Spleen (tissue), 11 donors: ENCODE results near the gene PIK3R4. TPM values are rescaled to one million over a fixed set of nuclear protein-coding genes. Genes with fewer than 3 reads are reported as not detected.

ENCODE experiments used
- DNase-seq: peaks from one replicate; pipeline ENCODE4 v3.0.0-alpha.2; 2020
- H3K27ac ChIP-seq, 8 donors: fragments of 200-600 bp; sonication (generic) in 7 of 8; 1 replicate in 4 of 8; 2 replicates in 4 of 8; pipeline versions ENCODE4 v1.5.0 to v1.8.0; 2016 to 2021; ENCODE audit warnings: inconsistent platforms in 4 of 8, mild to moderate bottlenecking in 4 of 8, moderate library complexity in 1 of 8
- H3K27me3 ChIP-seq, 7 donors: fragments of 200-600 bp; sonication (generic) in 6 of 7; replicated peaks in 1 of 7; 1 replicate in 4 of 7; 2 replicates in 3 of 7; pipeline versions ENCODE4 v1.5.0 to v1.8.0; 2016 to 2021; ENCODE audit warnings: inconsistent platforms in 3 of 7, mild to moderate bottlenecking in 1 of 7
- H3K36me3 ChIP-seq, 6 donors: fragments of 200-600 bp; sonication (generic) in 5 of 6; 1 replicate in 4 of 6; 2 replicates in 2 of 6; pipeline versions ENCODE4 v1.5.0 to v1.8.0; 2016 to 2021; ENCODE audit warnings: inconsistent platforms in 2 of 6
- H3K4me1 ChIP-seq, 6 donors: fragments of 200-600 bp; sonication (generic) in 5 of 6; 1 replicate in 3 of 6; 2 replicates in 3 of 6; pipeline versions ENCODE4 v1.5.0 to v1.8.0; 2016 to 2021; ENCODE audit warnings: inconsistent platforms in 3 of 6
- H3K4me3 ChIP-seq, 8 donors: fragments of 200-600 bp; sonication (generic) in 7 of 8; 1 replicate in 4 of 8; 2 replicates in 4 of 8; pipeline versions ENCODE4 v1.5.0 to v1.8.0; 2016 to 2021; ENCODE audit warnings: inconsistent platforms in 4 of 8, mild to moderate bottlenecking in 4 of 8, moderate library complexity in 2 of 8
- H3K9me3 ChIP-seq, 8 donors: fragments of 200-600 bp; sonication (generic) in 7 of 8; 1 replicate in 4 of 8; 2 replicates in 4 of 8; pipeline versions ENCODE4 v1.5.0 to v1.8.0; 2016 to 2021; ENCODE audit warnings: inconsistent platforms in 4 of 8
- POLR2A ChIP-seq, 3 donors: fragments of 450-650 bp; IDR thresholded peaks; one replicate each; pipeline ENCODE4 v1.5.1; 2017; ENCODE audit warnings: antibody characterized with exemption in 3 of 3, mild to moderate bottlenecking in 1 of 3
- POLR2AphosphoS5 ChIP-seq, 3 donors: sonication (generic); formaldehyde crosslinking; IDR thresholded peaks; one replicate each; pipeline ENCODE4 v1.5.1; 2017; ENCODE audit warnings: antibody characterized with exemption in 3 of 3
- WGBS, 5 donors: extraction: QIAGEN DNeasy Blood & Tissue Kit in 3 of 5; methylation state at CpG; one replicate each; pipeline versions ENCODE4 v1.1.5 to v1.1.7; 2013 to 2018; 5-methylcytosine and 5-hydroxymethylcytosine counted together
- intact Hi-C: fragments of 100-400 bp; cut with DNase I; formaldehyde crosslinking; loops from one replicate; pipeline ENCODE4 v1.15.0; 2023; ENCODE audit warnings: low total_unique reads
- polyA plus RNA-seq, 3 donors: library from polyadenylated mRNA; stranded (reverse); fragments of 200-250 nt; gene quantifications; one replicate each; pipeline ENCODE4 v1.2.1, GENCODE V29; 2013
- total RNA-seq, 7 donors: library from RNA; depleted of rRNA in 3 of 7; stranded (reverse); fragments of >200 nt in 3 of 7; fragmentation: NEBNext Ultra II Directional in 4 of 7; extraction: Animal tissue kit (Norgen Biotek cat#: 25700) in 4 of 7; gene quantifications; one replicate each; pipeline versions ENCODE4 v1.1.0 to v1.2.1, GENCODE V29; 2016 to 2021
- TF ChIP-seq, protein P1 (sequence below), 11 experiments: fragments of 200-600 bp in 7 of 11; fragments of 450-650 bp in 4 of 11; sonication (generic) in 4 of 11; IDR thresholded peaks in 8 of 11; conservative IDR thresholded peaks in 3 of 11; 1 replicate in 7 of 11; 2 replicates in 4 of 11; pipeline versions ENCODE4 v1.4.0 to v1.8.0; 2016 to 2021; ENCODE audit warnings: antibody characterized with exemption in 11 of 11, inconsistent platforms in 4 of 11, mild to moderate bottlenecking in 1 of 11
- donor health status: healthy with polysubstance abuse.
- donor health status: DM: no; HTN: no; CAD: no; lungs with moderate emphysema.
- donor health status: DM: no; HTN: no; CAD: no.
- donor health status: Bipolar disorder and iron deficiency.
- donor health status: healthy.
- donor health status: DM: no; HTN: no; CAD: no.
- donor health status: DM: yes; HTN: yes; CAD: no.

PIK3R4 gene
- total and polyA plus RNA-seq, 10 donors = 21.6 to 44.2 (median 30.1) TPM

DNA sequence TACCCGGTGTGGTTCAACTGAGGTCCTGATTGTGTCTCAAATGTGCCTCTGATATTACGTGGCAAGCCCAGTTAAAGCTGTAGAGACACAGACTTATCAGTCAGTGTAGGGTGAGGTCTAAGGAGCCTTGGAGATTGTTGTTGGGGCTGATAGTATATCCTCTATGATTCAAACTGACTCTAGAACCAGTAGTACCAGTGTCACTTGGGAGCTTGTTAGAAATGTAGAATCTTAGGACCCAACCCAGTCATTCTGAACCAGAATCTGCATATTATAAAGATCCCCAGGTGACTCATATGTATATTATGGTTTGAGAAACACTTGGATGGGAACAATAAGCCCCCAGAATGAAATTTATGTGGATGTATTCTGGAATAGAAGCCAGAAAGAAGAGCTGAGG lies 83.5 kb downstream of the PIK3R4 start:
- WGBS, 5 donors = 76 to 99% (median 93%) methylated on average over 2 of the region's 2 CpGs
- no peak overlapping the region for H3K27ac ChIP-seq

GRCh38 chr3:130662501-130662996 lies 84.1 kb downstream of the PIK3R4 start:
- 81 to 100% (median 88%) methylated on average over 1 of the region's 1 CpG for WGBS, 5 donors
- Histone ChIP-seq H3K4me3 (no peak overlapping the region), H3K9me3 (no peaks in the 10 kb centered on the region), H3K4me1 (no peaks in the 10 kb centered on the region), H3K27me3 (no peaks in the 10 kb centered on the region), H3K27ac (no peak overlapping the region), H3K36me3 (peaks cover 0 to 21% (median 0%) of the 10 kb centered on the region in 6 donors)
- TF ChIP-seq POLR2A (IDR thresholded peaks at IDR 0.05) = no peak
- no peak for TF ChIP-seq POLR2AphosphoS5 (IDR thresholded peaks at IDR 0.05)
- TF ChIP-seq, protein P1, sequence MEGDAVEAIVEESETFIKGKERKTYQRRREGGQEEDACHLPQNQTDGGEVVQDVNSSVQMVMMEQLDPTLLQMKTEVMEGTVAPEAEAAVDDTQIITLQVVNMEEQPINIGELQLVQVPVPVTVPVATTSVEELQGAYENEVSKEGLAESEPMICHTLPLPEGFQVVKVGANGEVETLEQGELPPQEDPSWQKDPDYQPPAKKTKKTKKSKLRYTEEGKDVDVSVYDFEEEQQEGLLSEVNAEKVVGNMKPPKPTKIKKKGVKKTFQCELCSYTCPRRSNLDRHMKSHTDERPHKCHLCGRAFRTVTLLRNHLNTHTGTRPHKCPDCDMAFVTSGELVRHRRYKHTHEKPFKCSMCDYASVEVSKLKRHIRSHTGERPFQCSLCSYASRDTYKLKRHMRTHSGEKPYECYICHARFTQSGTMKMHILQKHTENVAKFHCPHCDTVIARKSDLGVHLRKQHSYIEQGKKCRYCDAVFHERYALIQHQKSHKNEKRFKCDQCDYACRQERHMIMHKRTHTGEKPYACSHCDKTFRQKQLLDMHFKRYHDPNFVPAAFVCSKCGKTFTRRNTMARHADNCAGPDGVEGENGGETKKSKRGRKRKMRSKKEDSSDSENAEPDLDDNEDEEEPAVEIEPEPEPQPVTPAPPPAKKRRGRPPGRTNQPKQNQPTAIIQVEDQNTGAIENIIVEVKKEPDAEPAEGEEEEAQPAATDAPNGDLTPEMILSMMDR (IDR thresholded peaks at IDR 0.05 in 8 of 11, conservative IDR thresholded peaks at IDR 0.05 in 3 of 11) = no peak
- intact Hi-C loops = no loop called here
- no peak for DNase-seq

More for the DNA sequence above, 83.5 kb downstream of the PIK3R4 start:
- no peak for DNase-seq
- intact Hi-C loops = no loop called here
- Histone ChIP-seq H3K4me3 (no peak overlapping the region), H3K4me1 (no peaks in the 10 kb centered on the region), H3K36me3 (peaks cover 0 to 19% (median 0%) of the 10 kb centered on the region in 6 donors), H3K27me3 (no peaks in the 10 kb centered on the region), H3K9me3 (no peaks in the 10 kb centered on the region)
- TF ChIP-seq, protein P1 (IDR thresholded peaks at IDR 0.05 in 8 of 11, conservative IDR thresholded peaks at IDR 0.05 in 3 of 11) = no peak
- TF ChIP-seq POLR2A (IDR thresholded peaks at IDR 0.05) = no peak
- TF ChIP-seq POLR2AphosphoS5 (IDR thresholded peaks at IDR 0.05) = no peak

- TF ChIP-seq POLR2AphosphoS5 (IDR thresholded peaks at IDR 0.05) = no peak
- TF ChIP-seq, protein P1 (IDR thresholded peaks at IDR 0.05 in 8 of 11, conservative IDR thresholded peaks at IDR 0.05 in 3 of 11) = no peak
- no peak for TF ChIP-seq POLR2A (IDR thresholded peaks at IDR 0.05)
- no peak overlapping the region for H3K27ac ChIP-seq
- WGBS, 5 donors = 78 to 89% (median 83%) methylated on average over 7 of the region's 7 CpGs
- no peaks in the 10 kb centered on the region for H3K9me3 ChIP-seq
- H3K27me3 ChIP-seq = no peaks in the 10 kb centered on the region
- intact Hi-C loops = no loop called here
- H3K4me1 ChIP-seq = no peaks in the 10 kb centered on the region
- no peak for DNase-seq
- H3K4me3 ChIP-seq = no peak overlapping the region
- H3K36me3 ChIP-seq = peaks cover 0 to 29% (median 0%) of the 10 kb centered on the region in 6 donors
Observed at GRCh38 chr3:130661140-130661891, 85.3 kb downstream of the PIK3R4 start.

GRCh38 chr3:130659911-130660310 lies 86.7 kb downstream of the PIK3R4 start:
- no peak for TF ChIP-seq POLR2A (IDR thresholded peaks at IDR 0.05)
- TF ChIP-seq, protein P1 (IDR thresholded peaks at IDR 0.05 in 8 of 11, conservative IDR thresholded peaks at IDR 0.05 in 3 of 11) = no peak
- TF ChIP-seq POLR2AphosphoS5 (IDR thresholded peaks at IDR 0.05) = no peak
- no peak overlapping the region for H3K4me3 ChIP-seq
- 92 to 96% (median 95%) methylated on average over 1 of the region's 1 CpG for WGBS, 5 donors
- peaks cover 0 to 38% (median 0%) of the 10 kb centered on the region in 6 donors for H3K36me3 ChIP-seq
- H3K27me3 ChIP-seq = no peaks in the 10 kb centered on the region
- no peaks in the 10 kb centered on the region for H3K4me1 ChIP-seq
- no peaks in the 10 kb centered on the region for H3K9me3 ChIP-seq
- H3K27ac ChIP-seq = no peak overlapping the region
- intact Hi-C loops = no loop called here
- no peak for DNase-seq
